Muscle of leg (tissue), 11 donors: ENCODE results near the gene ARSG. TPM values are rescaled to one million over a fixed set of nuclear protein-coding genes. Genes with fewer than 3 reads are reported as not detected.
"Not testable (repeated sequence)": the region's sequence is repeated elsewhere in the genome, so short reads cannot be mapped to it uniquely, and the experiment has no call there.

Experiments used
- DNase-seq: peaks from one replicate; pipeline ENCODE4 v3.0.0; 2013
- H3K27ac ChIP-seq: one replicate; pipeline ENCODE4 v1.5.1; 2013; ENCODE audit warnings: mild to moderate bottlenecking, low read length, control low read depth
- H3K27me3 ChIP-seq: one replicate; pipeline ENCODE4 v1.6.1; 2013; ENCODE audit warnings: low read length; ENCODE audit not compliant: control insufficient read depth, insufficient read depth
- H3K36me3 ChIP-seq: one replicate; pipeline ENCODE4 v1.6.1; 2013; ENCODE audit warnings: low read length; ENCODE audit not compliant: control insufficient read depth, insufficient read depth
- H3K4me1 ChIP-seq: one replicate; pipeline ENCODE4 v1.6.1; 2013; ENCODE audit warnings: low read length; ENCODE audit not compliant: control insufficient read depth, insufficient read depth
- H3K4me3 ChIP-seq: one replicate; pipeline ENCODE4 v1.5.1; 2013; ENCODE audit warnings: low read length, control low read depth
- H3K9me3 ChIP-seq: replicated peaks from 2 replicates; pipeline ENCODE4 v1.6.1; 2013; ENCODE audit warnings: low read depth, low read length; ENCODE audit not compliant: control insufficient read depth
- WGBS: methylation state at CpG from one replicate; pipeline ENCODE4 v1.1.5; 2013; ENCODE audit warnings: missing lambda C conversion rate; ENCODE audit not compliant: insufficient coverage; 5-methylcytosine and 5-hydroxymethylcytosine counted together
- polyA plus RNA-seq, 8 donors: library from polyadenylated mRNA; unstranded; fragments of 120-200 nt; gene quantifications; one replicate each; pipeline versions ENCODE4 v1.2.1 to v1.2.3, GENCODE V29; 2013; ENCODE audit warnings: inconsistent platforms in 1 of 8, low replicate concordance in 1 of 8; ENCODE audit not compliant: insufficient read length in 8 of 8, insufficient read depth in 1 of 8
- total RNA-seq: library from RNA; stranded (reverse); fragments of 120-200 nt; gene quantifications from one replicate; pipeline ENCODE4 v1.2.4, GENCODE V29; 2013

The ARSG gene
- total and polyA plus RNA-seq, 9 donors: 2.2 to 3.7 (median 2.9) TPM

DNA sequence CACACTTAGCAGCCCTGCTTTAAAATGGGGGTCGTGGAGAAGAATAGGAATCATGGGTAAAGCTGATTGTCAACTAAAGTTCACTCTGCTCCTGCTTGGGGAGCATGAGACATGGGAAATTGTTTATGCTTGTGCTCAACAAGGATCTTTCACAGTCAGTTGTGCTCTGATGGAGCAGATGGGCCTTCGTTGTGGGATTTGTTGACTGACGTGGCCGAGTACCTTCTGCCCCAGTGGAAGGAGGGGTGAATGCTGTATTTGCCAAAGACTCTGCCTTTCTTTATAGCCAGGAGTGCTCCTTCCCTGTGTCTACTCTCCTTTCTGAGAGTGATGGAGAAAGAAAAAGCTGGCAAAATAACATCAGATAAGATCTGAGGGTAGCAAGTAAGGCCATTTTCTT is 11.4 kb downstream of the ARSG start:
- 43% methylated on average over 2 of the region's 4 CpGs for WGBS
- no peak for DNase-seq

DNA sequence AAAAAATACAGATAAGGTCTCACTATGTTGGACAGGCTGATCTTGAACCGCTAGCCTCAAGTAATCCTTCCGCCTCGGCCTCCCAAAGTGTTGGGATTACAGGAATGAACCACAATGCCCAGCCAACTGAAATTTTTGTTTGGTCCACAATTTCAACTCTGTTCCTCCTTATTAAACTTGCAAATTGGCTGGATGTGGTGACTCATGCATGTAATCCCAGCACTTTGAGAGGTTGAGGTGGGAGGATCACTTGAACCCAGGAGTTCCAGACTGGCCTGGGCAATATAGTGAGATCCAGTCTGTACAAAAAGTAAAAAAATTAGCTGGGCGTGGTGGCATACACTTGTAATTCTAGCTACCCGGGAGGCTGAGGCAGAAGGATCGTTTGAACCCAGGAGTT is 13.4 kb downstream of the ARSG start:
- Histone ChIP-seq H3K36me3 (no peaks in the 10 kb centered on the region), H3K4me1 (peaks cover 6% of the 10 kb centered on the region), H3K27me3 (peaks cover 2% of the 10 kb centered on the region), H3K4me3 (no peak overlapping the region), H3K9me3 (no peaks in the 10 kb centered on the region), H3K27ac (no peak overlapping the region)
- 90% methylated on average over 2 of the region's 6 CpGs for WGBS
- DNase-seq: no peak

More for the DNA sequence above, 11.4 kb downstream of the ARSG start:
- Histone ChIP-seq H3K27me3 (peaks cover 2% of the 10 kb centered on the region), H3K4me1 (peaks cover 6% of the 10 kb centered on the region), H3K9me3 (no peaks in the 10 kb centered on the region), H3K27ac (no peak overlapping the region), H3K4me3 (no peak overlapping the region), H3K36me3 (no peaks in the 10 kb centered on the region)

DNA sequence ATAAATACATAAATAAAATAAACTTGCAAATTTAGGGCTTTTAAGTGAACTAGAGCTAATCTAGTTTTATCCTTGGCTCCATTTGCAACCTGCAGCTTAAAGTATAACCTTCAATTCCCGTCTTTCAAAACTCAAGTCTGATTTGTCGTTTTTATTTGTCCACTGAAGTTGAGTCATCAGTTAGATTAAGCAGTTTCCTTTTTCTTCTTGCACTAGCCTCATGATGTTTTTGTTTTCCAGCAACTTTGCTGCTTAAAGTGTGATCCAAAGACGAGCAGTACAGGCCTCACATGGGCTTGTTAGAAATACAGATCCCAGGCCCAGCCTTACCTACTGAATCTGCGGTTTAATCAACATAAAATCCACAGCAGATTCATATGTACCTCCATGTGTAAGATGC is 13.8 kb downstream of the ARSG start:
- H3K27me3 ChIP-seq: no peaks in the 10 kb centered on the region
- DNase-seq: no peak
- WGBS: 94% methylated on average over 2 of the region's 4 CpGs
- H3K9me3 ChIP-seq: no peaks in the 10 kb centered on the region
- no peak overlapping the region for H3K27ac ChIP-seq
- H3K36me3 ChIP-seq: no peaks in the 10 kb centered on the region
- peaks cover 6% of the 10 kb centered on the region for H3K4me1 ChIP-seq
- H3K4me3 ChIP-seq: no peak overlapping the region

DNA sequence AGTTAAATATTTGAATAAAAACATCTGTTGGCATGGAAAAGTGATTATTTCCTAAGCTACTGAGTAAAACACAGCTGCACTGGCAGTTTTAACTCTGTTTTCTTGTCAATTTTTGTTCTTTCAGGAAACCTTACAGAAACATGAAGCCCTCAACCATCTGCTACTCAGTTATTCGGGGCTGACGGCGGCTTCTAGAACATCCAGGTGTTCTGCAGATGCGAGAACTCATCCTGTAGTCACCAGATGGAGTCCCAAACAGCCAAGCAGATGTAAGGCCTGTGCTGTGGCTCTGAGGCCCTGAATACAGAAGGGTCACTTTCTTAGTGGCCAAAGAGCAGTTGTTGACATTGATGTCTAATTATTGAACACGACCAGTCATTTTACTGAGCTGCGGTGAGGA is 15.5 kb downstream of the ARSG start:
- WGBS: 28% methylated on average over 4 of the region's 6 CpGs
- Histone ChIP-seq H3K27ac (no peak overlapping the region), H3K27me3 (no peaks in the 10 kb centered on the region), H3K4me1 (peaks cover 6% of the 10 kb centered on the region), H3K4me3 (no peak overlapping the region), H3K36me3 (no peaks in the 10 kb centered on the region), H3K9me3 (no peaks in the 10 kb centered on the region)
- no peak for DNase-seq

DNA sequence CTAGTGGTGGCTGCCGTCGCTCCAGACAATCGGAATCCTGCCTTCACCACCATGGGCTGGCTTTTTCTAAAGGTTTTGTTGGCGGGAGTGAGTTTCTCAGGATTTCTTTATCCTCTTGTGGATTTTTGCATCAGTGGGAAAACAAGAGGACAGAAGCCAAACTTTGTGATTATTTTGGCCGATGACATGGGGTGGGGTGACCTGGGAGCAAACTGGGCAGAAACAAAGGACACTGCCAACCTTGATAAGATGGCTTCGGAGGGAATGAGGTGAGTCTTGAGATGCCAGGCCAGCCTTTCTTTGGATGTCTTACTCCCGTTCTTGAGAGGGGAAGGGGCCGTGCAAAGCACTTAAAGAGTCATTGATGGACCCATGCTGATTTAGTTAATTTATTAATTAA is 16.1 kb downstream of the ARSG start:
- H3K27ac ChIP-seq: no peak overlapping the region
- no peaks in the 10 kb centered on the region for H3K9me3 ChIP-seq
- peaks cover 1% of the 10 kb centered on the region for H3K4me1 ChIP-seq
- WGBS: 62% methylated on average over 5 of the region's 8 CpGs
- no peaks in the 10 kb centered on the region for H3K36me3 ChIP-seq
- no peaks in the 10 kb centered on the region for H3K27me3 ChIP-seq
- H3K4me3 ChIP-seq: no peak overlapping the region
- no peak for DNase-seq

DNA sequence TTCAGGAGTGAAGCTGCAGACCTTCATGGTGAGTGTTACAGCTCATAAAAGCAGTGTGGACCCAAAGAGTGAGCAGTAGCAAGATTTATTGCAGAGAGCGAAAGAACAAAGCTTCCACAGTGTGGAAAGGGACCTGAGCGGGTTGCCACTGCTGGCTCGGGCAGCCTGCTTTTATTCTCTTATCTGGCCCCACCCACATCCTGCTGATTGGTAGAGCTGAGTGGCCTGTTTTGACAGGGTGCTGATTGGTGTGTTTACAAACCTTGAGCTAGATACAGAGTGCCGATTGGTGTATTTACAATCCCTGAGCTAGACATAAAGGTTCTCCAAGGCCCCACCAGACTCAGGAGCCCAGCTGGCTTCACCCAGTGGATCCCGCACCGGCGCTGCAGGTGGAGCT is 17.2 kb downstream of the ARSG start:
- H3K4me3 ChIP-seq, DNase-seq, H3K9me3 ChIP-seq, H3K36me3 ChIP-seq, H3K27ac ChIP-seq, H3K4me1 ChIP-seq, H3K27me3 ChIP-seq: not testable (repeated sequence)
- WGBS: 94% methylated on average over 3 of the region's 7 CpGs

DNA sequence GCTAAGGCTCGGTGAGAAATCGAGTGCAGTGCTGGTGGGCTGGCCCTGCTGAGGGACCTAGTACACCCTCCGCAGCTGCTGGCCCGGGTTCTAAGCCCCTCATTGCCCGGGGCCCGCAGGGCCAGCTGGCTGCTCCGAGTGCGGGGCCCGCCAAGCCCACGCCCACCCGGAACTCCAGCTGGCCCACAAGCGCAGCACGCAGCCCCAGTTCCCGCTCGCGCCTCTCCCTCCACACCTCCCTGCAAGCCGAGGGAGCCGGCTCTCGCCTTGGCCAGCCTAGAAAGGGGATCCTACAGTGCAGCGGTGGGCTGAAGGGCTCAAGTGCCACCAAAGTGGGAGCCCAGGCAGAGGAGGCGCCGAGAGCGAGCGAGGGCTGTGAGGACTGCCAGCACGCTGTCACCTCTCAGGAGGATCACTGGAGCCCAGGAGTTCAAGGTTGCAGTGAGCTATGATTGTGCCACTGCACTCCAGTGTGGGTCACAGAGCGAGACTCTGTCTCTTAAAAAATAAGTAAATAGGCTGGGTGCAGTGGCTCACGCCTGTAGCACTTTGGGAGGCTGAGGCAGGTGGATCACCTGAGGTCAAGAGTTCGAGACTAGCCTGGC is 17.9 kb downstream of the ARSG start:
- not testable (repeated sequence) for H3K27ac ChIP-seq, H3K4me1 ChIP-seq, DNase-seq, H3K4me3 ChIP-seq, H3K27me3 ChIP-seq, H3K36me3 ChIP-seq, H3K9me3 ChIP-seq
- WGBS: 94% methylated on average over 25 of the region's 28 CpGs

DNA sequence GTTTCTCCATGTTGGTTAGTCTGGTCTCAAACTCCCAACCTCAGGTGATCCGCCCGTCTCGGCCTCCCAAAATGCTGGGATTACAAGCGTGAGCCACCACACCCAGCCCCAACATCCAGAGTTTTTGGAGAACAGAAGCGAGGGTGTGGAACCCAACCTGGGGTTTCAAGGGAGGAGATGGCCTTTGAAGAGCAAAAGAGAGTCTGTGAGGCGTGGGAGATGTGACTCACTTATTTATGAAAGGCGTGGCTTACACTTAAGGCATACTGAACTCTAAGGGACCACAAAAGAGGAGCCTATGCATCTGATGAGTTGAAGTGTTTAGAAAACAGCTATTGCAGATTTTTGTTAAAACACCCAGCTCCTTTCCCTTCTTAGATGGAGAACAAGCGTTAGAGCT is 18.9 kb downstream of the ARSG start:
- Histone ChIP-seq H3K27me3 (no peaks in the 10 kb centered on the region), H3K36me3 (no peaks in the 10 kb centered on the region), H3K27ac (no peak overlapping the region), H3K9me3 (no peaks in the 10 kb centered on the region), H3K4me1 (no peaks in the 10 kb centered on the region), H3K4me3 (no peak overlapping the region)
- 71% methylated on average over 2 of the region's 8 CpGs for WGBS
- no peak for DNase-seq

DNA sequence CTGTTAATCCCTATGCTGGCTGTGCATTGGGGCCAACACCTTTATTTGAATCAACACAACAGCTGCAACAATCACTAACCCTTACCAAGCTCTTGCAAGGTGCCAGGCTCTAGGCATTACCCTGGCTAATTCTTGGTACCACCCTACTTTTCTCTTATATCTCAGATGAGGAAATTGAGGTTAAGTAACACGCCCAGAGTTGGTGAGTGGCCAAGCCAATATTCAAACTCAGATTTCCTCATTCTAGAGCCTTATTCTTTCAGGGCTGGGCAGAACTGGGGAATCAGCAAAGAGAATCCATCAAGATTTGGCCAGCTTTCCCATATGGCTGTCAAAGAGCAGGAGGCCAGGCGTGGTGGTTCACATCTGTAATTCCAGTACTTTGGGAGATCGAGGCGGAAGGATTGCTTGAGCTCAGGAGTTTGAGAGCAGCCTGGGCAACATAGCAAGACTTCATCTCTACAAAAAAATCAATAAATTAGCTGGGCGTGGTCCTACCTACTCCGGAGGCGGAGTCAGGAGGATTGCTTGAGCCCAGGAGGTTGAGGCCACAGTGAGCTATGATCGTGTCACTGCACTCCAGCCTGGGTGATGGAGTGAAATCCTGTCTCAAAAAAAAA is 23.7 kb downstream of the ARSG start:
- Histone ChIP-seq H3K27ac (no peak overlapping the region), H3K4me1 (peaks cover 11% of the 10 kb centered on the region), H3K27me3 (no peaks in the 10 kb centered on the region), H3K4me3 (no peak overlapping the region), H3K36me3 (no peaks in the 10 kb centered on the region), H3K9me3 (no peaks in the 10 kb centered on the region)
- 93% methylated on average over 4 of the region's 8 CpGs for WGBS
- no peak for DNase-seq

DNA sequence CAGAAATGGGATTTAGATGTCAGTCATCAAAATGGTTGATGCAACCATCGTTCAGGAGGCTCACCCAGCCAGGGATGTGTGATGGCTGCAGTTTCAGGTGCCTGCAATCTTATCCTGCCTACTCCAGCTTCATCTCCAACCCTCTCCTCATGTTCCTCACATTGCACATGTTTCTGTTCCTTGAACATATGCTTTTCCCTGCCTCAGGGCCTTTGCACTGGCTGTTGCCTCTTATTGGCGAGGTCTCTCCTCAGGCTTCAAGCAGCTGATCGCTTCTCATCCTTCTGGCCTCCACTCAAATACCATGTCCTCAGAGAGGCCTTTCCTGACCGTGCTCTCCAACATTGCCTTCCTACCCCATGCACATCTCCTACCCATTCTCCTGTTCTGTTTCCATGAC is 24.6 kb downstream of the ARSG start:
- 93% methylated on average over 4 of the region's 4 CpGs for WGBS
- Histone ChIP-seq H3K9me3 (no peaks in the 10 kb centered on the region), H3K4me3 (no peak overlapping the region), H3K27ac (no peak overlapping the region), H3K4me1 (peaks cover 11% of the 10 kb centered on the region), H3K27me3 (no peaks in the 10 kb centered on the region), H3K36me3 (no peaks in the 10 kb centered on the region)
- no peak for DNase-seq

DNA sequence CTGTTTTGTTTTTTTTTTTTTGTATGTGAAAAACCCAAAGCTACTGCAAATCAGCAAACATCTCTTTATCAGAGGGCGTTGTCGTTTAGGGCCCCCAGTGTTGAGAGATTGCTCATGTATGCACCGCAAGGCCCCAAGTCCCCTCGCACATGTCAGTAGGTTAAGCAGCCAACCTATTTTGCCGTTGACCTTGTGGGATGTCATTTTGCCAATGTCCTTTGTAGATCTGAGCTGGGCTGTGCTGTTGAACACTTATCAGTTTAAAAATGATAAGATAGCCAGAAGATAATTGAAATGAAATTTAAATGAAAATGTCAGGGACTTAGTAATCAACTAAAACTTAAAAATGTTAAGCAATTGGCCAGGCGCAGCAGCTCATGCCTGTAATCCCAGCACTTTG is 26.2 kb downstream of the ARSG start:
- Histone ChIP-seq H3K36me3 (no peaks in the 10 kb centered on the region), H3K27ac (no peak overlapping the region)
- 100% methylated on average over 2 of the region's 6 CpGs for WGBS

More for the DNA sequence above, 26.2 kb downstream of the ARSG start:
- Histone ChIP-seq H3K9me3 (no peaks in the 10 kb centered on the region), H3K4me1 (peaks cover 11% of the 10 kb centered on the region), H3K27me3 (peaks cover 3% of the 10 kb centered on the region), H3K4me3 (no peak overlapping the region)
- DNase-seq: no peak
